Stimulated activated CD8-positive, alpha-beta memory T cell treated with anti-CD3 and anti-CD28 coated beads, Interleukin-7, amount 100 ng/mL, for 4 hours (primary cell): ENCODE results near the gene UBE2I.

ENCODE experiments used
- DNase-seq, 2 donors: peaks; one replicate each; pipeline ENCODE4 v3.0.0-alpha.2; 2020; ENCODE audit warnings: low read depth in 2 of 2

The UBE2I gene

DNA sequence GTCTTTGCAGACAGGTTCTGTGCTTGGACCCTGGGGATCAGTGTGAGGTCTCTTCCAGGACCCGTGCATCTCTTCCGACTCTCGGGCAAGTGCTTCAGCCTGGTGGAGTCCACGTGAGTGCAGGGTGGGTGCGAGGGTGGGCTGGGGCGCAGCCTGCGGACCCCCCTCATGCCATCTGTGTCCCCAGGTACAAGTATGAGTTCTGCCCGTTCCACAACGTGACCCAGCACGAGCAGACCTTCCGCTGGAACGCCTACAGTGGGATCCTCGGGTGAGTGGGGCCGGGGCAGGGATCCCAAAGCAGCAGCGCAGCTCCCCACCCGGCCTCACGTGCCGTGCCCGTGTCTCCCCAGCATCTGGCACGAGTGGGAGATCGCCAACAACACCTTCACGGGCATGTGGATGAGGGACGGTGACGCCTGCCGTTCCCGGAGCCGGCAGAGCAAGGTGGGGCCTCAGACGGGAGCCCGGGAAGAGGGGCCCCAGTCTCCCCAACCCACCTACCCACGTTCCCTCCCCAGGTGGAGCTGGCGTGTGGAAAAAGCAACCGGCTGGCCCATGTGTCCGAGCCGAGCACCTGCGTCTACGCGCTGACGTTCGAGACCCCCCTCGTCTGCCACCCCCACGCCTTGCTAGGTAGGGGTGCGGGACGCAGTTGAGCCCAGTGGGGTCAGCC is 52.4 kb downstream of the UBE2I start:
- no peak for DNase-seq

DNA sequence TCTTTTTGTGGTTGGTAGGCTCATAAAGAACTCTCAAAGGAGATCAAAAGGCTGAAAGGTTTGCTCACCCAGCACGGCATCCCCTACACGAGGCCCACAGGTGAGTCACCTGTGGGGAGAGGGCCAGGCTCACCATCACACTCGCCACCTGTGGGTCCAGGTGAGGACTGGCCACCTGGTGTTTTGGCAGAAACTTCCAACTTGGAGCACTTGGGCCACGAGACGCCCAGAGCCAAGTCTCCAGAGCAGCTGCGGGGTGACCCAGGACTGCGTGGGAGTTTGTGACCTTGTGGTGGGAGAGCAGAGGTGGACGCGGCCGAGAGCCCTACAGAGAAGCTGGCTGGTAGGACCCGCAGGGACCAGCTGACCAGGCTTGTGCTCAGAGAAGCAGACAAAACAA is 53.4 kb downstream of the UBE2I start:
- no peak for DNase-seq

DNA sequence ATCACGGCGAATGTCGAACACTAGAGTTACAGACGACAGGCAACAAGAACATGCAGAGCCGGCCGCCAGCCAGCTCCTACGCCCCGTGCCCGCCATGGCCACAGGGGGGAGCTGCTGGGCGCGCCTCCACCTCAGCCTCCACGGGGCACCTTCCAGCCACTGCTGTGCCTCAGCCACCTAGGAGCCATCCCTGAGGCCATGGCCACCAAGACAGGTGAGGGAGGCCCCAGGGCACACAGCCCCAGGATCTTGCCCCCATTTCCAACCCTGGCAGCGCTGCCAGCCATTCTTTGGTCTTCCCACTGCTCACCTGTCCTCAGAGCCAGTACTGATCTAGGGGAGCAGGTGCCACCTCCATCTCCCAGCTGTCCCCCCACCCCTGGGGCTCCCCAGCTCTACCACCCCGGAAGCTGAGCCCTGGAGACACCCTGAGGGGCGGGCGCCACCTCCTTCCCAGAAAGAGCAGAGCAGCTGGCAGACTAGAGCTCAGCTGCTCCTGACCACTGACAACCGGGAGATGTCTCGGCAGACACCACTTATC is 54.1 kb downstream of the UBE2I start:
- DNase-seq, result peak in 1 of 2 donors; percentile 55

DNA sequence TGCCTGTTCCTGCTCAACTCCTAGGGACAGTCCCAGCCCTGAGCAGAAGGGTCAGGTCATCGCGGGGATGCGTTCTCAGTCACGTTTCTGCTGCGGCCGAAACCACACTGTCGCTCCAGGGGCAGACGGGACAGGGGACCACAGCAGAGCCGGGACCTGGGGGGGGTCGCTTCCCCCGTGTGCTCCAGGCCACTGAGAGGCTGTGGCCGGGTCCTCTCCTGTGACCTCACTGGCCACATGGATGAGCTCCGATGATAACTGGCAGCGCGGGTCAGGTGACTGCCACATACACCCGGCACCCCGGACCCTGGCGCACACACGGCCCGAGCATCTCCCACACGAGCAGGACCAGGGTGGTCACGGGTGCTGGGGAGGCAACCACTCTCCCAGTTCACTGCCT is 55.1 kb downstream of the UBE2I start:
- no peak for DNase-seq

DNA sequence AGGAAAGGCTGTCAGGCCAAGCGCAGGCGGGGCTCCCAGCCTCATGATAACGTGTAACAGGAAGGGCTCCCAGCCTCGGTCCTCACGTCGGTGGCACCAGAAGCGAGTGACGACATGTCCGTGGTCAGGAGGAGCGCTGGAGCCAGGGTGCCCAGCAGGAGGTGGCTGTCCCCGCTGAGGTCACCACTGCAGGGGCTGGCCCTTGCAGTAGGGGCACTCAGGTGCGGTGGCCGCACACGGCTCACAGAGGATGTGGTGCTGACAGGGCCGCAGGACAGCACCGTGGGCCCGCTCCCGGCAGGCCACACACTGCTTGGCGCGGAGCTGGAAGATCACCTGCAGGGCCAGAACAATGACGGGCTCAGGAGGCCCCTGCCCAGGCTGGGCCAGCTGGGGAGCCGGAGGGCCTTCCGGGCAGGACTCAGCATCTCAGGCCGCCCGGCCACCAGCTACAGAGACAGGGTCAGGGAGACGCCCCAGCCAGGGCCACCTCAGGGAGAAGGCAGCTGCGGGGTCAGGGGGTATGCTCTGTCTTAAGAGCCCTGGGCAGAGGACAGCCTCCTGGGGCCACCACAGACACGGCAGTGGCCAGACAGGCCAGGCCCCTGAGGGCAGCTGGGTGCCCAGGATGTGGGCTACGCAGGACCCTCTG is 56.8 kb downstream of the UBE2I start:
- DNase-seq, result no peak

DNA sequence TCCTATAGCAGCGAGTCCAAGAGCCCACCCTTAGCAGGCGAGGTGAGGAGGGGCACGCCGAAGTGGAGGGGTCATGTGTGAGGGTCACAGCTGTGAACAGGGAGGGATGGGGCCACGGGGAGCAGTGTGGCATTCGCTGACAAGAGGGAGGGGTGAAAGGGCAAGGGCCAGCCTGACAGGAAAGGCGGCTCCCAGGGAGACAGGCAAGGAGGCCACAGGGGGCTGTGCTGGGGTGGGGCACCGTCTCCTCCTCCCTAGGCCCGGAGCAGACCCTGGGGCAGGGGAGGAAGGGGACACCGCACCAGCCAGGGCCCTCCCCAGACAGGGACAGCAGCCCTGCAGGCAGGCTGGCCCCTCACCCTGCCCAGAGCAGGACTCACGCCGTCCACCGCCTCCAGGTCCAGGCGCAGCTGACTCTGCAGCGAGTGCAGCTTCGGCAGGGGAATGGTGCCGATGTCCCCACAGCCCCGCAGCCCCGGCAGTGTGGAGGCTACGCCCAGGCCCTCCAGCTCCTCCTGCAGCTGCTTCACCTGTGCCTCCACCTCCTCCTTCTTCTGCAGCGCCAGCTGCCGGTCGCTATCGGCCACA is 57.4 kb downstream of the UBE2I start:
- DNase-seq, result no peak

DNA sequence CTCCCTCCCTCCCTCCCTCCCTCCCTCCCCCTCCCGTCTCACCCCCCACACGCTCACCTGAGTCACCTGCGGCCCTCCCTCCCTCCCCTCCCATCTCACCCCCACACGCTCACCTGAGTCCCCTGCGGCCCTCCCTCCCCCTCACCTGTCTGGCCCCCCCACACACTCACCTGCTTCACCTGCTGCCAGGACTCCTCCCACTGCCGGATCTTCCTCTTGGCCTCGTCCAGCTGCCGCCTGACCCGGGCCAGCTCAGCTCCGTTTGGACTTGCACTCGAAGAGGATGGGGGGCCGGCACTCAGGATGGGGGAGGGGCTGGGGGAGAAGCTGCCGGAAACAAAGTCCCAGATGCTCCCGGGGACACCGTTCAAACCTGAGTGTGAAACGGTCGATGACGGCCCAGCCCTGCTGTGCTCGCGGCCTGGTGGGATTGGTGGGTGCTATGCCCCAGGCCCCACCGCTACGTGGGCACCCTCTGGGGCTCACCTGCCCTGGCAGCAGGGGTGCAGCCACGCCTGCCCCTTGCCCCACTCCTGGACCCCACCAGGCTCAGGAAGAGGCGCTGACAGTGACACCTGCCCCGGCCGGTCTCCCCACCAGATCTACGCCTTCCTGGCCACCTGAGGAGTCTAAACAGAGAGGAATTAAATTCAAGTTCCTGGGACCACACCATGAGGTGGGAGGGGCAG is 58.2 kb downstream of the UBE2I start:
- no peak for DNase-seq

DNA sequence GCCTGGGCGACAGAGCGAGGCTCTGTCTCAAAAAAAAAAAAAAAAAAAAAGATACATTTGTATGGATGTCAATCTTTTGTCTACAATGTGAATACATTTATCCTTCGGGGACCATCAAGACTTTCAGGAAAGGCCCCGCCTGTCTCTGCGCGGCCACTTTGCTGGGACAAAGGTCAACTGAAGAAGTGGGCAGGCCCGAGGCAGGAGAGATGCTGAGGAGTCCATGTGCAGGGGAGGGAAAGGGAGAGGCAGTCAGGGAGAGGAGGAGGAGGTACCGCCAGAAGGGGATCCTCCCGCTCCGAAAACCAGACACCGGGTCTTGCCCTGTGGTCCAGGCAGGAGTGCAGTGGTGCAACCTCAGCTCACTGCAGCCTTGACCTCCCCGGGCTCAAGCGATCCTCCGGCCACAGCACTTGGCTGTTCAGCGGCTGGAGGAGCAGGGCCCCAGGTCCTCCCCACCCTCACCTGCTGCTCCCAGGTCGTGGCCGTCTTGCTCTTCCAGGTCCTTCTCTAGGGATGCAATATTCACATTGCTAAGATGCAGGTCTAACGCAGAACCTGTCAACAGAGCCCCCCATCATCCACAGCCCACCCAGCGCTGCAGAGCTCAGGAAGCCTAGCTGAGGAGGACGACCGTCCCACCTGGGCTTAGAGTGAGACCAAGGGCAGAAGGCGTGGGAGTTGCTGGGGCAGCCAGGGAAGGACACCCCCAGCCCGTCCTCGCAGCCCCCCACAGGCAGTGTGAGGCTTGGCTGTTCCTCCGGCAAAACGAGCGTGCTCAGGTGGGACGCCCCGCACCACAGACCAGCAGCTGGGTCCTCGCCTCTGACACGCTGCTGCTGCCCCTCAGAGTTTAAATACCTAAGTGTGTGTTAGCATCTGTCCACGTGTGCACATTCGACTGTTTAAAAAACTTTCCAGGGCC is 61.9 kb downstream of the UBE2I start:
- no peak for DNase-seq

DNA sequence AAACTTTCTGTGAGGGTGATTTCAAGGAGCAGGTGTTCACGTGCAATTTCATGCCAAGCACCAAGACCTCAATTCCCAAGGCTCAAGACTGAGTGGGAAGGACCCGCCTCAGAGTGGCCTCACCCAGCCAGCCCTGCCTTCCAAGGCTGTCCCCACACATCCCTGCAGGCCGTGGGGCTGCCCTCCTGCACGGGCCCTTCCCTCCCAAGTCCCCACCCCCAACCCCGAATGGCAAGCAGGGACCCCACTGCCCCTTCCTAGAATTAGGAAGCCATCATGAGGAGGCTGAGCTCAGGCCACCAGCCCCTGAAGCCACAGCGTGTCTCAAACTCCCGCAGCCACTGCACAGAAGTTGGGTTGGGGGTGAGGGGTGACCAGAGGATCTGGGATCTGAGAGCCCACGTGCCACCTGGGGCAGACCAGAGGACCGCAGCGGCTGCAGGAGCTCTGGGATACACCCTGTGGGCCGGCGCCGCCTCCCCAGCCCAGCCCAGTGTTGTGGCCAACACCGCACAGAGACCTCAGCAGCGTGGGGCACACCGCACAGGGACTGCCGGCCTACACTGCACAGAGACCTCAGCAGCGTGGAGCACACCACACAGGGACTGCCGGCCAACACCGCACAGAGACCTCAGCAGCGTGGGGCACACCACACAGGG is 63.0 kb downstream of the UBE2I start:
- DNase-seq, result no peak

DNA sequence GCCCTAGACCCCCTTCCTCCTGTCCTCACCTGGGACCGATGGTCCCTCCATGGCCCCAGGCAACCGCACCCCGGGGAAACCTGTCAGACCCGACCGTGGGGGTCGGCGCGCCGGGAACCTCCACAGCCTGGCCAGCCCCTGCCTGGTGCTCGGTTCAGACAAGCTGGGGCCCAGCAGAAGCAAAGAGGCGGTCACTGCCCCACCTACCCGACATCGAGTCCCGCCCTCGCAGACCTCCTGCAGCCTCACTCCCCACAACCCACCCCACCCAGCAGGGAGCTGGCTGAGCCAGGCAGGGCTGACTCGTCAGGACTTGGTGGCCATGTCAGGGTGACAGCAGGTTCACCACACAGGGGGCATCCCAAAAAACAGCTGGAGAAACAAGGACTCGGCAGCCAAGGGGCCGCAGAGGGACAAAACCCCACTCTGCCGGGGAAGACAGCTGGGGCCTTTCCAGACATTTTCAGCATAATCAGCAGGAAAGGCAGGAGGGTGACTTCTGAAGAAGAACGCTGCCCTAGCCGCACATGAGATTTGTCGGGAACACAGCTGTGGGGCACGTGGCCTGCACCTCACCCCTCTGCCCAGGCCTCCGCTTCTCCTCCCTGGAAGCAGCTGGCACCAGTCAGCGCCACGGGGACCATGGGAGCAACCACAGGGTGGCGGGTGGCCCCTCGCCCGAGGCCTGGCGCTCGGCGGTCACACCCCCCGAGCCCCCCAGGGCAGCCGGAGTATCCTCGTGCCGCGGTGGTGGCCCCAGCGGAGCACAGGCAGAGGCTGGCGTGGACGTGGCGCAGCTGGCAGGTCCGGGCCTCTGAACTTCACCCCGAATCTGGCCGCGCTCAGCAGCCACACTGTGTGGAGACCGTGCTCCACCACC is 65.2 kb downstream of the UBE2I start:
- DNase-seq, result no peak

DNA sequence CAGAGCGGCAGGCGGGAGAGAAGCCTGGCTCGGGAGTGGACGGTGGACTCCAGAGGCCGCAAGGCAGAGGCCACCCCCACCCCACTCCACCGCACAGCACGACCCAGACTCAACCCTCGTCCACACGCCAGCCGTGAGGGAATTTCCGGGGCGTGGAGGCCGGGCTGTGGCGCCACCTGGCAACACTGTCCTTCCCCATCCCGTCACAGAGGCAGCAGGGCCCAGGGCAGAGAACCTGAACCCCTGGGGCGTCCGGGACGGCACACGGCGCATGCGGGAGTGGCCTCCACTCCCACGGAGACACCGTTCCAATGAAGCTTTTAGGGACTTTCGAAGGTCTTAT is 65.8 kb downstream of the UBE2I start:
- DNase-seq, result no peak

DNA sequence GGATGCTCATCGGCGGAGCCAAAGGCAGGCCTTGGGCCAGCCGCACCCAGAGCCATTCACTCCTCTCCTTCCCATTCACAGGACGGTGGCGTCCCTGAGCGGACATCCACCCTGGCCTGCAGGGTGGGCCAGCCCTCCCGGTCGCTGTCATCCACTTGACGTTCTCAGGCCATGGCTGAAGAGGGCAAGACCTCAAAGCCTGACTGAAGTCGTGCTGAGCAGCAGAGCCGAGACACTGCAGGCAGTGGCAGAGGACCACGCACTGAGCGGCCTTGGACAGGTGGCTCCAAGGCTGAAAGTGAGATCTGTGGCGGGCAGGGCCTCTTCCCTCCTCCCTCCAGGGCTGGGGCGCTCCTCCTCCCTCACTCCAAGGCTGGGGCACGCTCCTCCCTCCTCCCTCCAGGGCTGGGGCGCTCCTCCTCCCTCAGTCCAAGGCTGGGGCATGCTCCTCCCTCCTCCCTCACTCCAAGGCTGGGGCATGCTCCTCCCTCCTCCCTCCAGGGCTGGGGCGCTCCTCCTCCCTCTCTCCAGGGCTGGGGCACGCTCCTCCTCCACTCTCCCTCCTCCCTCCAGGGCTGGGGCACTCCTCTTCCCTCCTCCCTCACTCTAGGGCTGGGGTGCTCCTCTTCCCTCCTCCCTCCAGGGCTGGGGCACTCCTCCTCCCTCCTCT is 66.4 kb downstream of the UBE2I start:
- DNase-seq, result no peak
